H9 (cell line): ENCODE data around the gene RABGAP1L. TPM values are rescaled to one million over a fixed set of nuclear protein-coding genes. Genes with fewer than 3 reads are reported as not detected.

Experiments used
- DNase-seq: peaks from one replicate; pipeline ENCODE4 v3.0.0-alpha.2; 2017
- H2AFZ ChIP-seq: one replicate; pipeline ENCODE4 v1.6.1; 2013; ENCODE audit warnings: mild to moderate bottlenecking, low read length, control low read depth, moderate library complexity
- H2AK5ac ChIP-seq: 2 replicates; pipeline ENCODE4 v1.6.1; 2013; ENCODE audit warnings: low read length, control low read depth, mixed read lengths; ENCODE audit not compliant: insufficient read length
- H2BK120ac ChIP-seq: one replicate; pipeline ENCODE4 v1.6.1; 2013; ENCODE audit warnings: low read depth, mild to moderate bottlenecking, low read length, control low read depth, inconsistent platforms; ENCODE audit not compliant: poor library complexity, severe bottlenecking
- H2BK12ac ChIP-seq: 2 replicates; pipeline ENCODE4 v1.6.1; 2013; ENCODE audit warnings: low read length, control low read depth, mixed read lengths, low read depth; ENCODE audit not compliant: insufficient read length
- H2BK15ac ChIP-seq: 2 replicates; pipeline ENCODE4 v1.6.1; 2013; ENCODE audit warnings: low read depth, low read length, control low read depth
- H2BK20ac ChIP-seq: one replicate; pipeline ENCODE4 v1.6.1; 2013; ENCODE audit warnings: low read depth, mild to moderate bottlenecking, low read length, control low read depth, inconsistent platforms; ENCODE audit not compliant: poor library complexity, severe bottlenecking
- H2BK5ac ChIP-seq: 2 replicates; pipeline ENCODE4 v1.6.1; 2013; ENCODE audit warnings: low read length, control low read depth, mixed read lengths; ENCODE audit not compliant: insufficient read length
- H3K14ac ChIP-seq: 2 replicates; pipeline ENCODE4 v1.6.1; 2013; ENCODE audit warnings: low read length, control low read depth; ENCODE audit not compliant: insufficient read depth
- H3K18ac ChIP-seq: 2 replicates; pipeline ENCODE4 v1.6.1; 2013; ENCODE audit warnings: low read depth, mild to moderate bottlenecking, mixed read lengths, low read length, control low read depth; ENCODE audit not compliant: insufficient read length
- H3K23ac ChIP-seq: 2 replicates; pipeline ENCODE4 v1.6.1; 2013; ENCODE audit warnings: low read length, control low read depth, mixed read lengths, low read depth; ENCODE audit not compliant: insufficient read length
- H3K23me2 ChIP-seq: 2 replicates; pipeline ENCODE4 v1.6.1; 2013; ENCODE audit warnings: low read depth, mild to moderate bottlenecking, mixed read lengths, low read length, control low read depth; ENCODE audit not compliant: insufficient read length, poor library complexity, severe bottlenecking
- H3K27ac ChIP-seq: 2 replicates; pipeline ENCODE4 v1.5.1; 2013; ENCODE audit warnings: low read length, control low read depth, mixed read lengths, low read depth; ENCODE audit not compliant: insufficient read length
- H3K27me3 ChIP-seq: 2 replicates; pipeline ENCODE4 v1.6.1; 2013; ENCODE audit warnings: low read length, control low read depth, inconsistent platforms; ENCODE audit not compliant: insufficient read depth
- H3K4ac ChIP-seq: 2 replicates; pipeline ENCODE4 v1.6.1; 2013; ENCODE audit warnings: low read depth, mild to moderate bottlenecking, control low read depth, inconsistent platforms, low read length, moderate library complexity
- H3K4me1 ChIP-seq: 2 replicates; pipeline ENCODE4 v1.6.1; 2013; ENCODE audit warnings: low read length, control low read depth, inconsistent platforms; ENCODE audit not compliant: insufficient read depth
- H3K4me2 ChIP-seq: 2 replicates; pipeline ENCODE4 v1.6.1; 2013; ENCODE audit warnings: low read length, control low read depth, mixed read lengths; ENCODE audit not compliant: insufficient read length, insufficient read depth
- H3K56ac ChIP-seq: 2 replicates; pipeline ENCODE4 v1.6.1; 2013; ENCODE audit warnings: low read depth, mild to moderate bottlenecking, mixed read lengths, low read length, control low read depth; ENCODE audit not compliant: insufficient read length
- H3K79me1 ChIP-seq: 2 replicates; pipeline ENCODE4 v1.6.1; 2013; ENCODE audit warnings: low read depth, mild to moderate bottlenecking, moderate library complexity, low read length, control low read depth, inconsistent platforms; ENCODE audit not compliant: insufficient read depth, poor library complexity, severe bottlenecking
- H3K79me2 ChIP-seq: 2 replicates; pipeline ENCODE4 v1.6.1; 2013; ENCODE audit warnings: low read length, control low read depth, inconsistent platforms; ENCODE audit not compliant: insufficient read depth
- H3K9ac ChIP-seq: 2 replicates; pipeline ENCODE4 v1.6.1; 2013; ENCODE audit warnings: low read length, control low read depth, mixed read lengths; ENCODE audit not compliant: insufficient read length; ENCODE audit errors: extremely low read depth
- H3K9me3 ChIP-seq: one replicate; pipeline ENCODE4 v1.6.1; 2013; ENCODE audit warnings: low read depth, low read length, inconsistent platforms; ENCODE audit not compliant: control insufficient read depth
- H3T11ph ChIP-seq: one replicate; pipeline ENCODE4 v1.6.1; 2013; ENCODE audit warnings: mild to moderate bottlenecking, low read length, control low read depth, inconsistent platforms
- H4K20me1 ChIP-seq: one replicate; pipeline ENCODE4 v1.6.1; 2013; ENCODE audit not compliant: control insufficient read depth, insufficient read length, insufficient read depth
- H4K5ac ChIP-seq: 2 replicates; pipeline ENCODE4 v1.6.1; 2013; ENCODE audit warnings: low read depth, mild to moderate bottlenecking, mixed read lengths, low read length, control low read depth; ENCODE audit not compliant: insufficient read length
- H4K8ac ChIP-seq: replicated peaks from 2 replicates; pipeline ENCODE4 v1.6.1; 2013; ENCODE audit warnings: low read length, control low read depth, mixed read lengths, low read depth; ENCODE audit not compliant: insufficient read length
- H4K91ac ChIP-seq: 2 replicates; pipeline ENCODE4 v1.6.1; 2013; ENCODE audit warnings: low read depth, mild to moderate bottlenecking, moderate library complexity, mixed read lengths, low read length, control low read depth; ENCODE audit not compliant: insufficient read length
- H3K27ac Mint-ChIP-seq, 3 experiments: 2 replicates in 2 of 3; 3 replicates in 1 of 3; pipeline ENCODE4 v1.8.0; 2020 to 2021; ENCODE audit warnings: mixed read lengths in 3 of 3, mild to moderate bottlenecking in 1 of 3, moderate library complexity in 1 of 3
- H3K27me3 Mint-ChIP-seq: 2 replicates; pipeline ENCODE4 v1.8.0; 2021; ENCODE audit warnings: low read depth, mild to moderate bottlenecking, moderate library complexity, mixed read lengths
- H3K36me3 Mint-ChIP-seq, 3 experiments: 2 replicates in 2 of 3; 3 replicates in 1 of 3; pipeline ENCODE4 v1.8.0; 2020 to 2021; ENCODE audit warnings: low read depth in 3 of 3, mixed read lengths in 3 of 3; ENCODE audit not compliant: insufficient read depth in 1 of 3
- H3K4me1 Mint-ChIP-seq, 2 experiments: 2 replicates each; pipeline ENCODE4 v1.8.0; 2020; ENCODE audit warnings: mixed read lengths in 2 of 2
- H3K4me3 Mint-ChIP-seq, 2 experiments: 2 replicates in 1 of 2; 3 replicates in 1 of 2; pipeline ENCODE4 v1.8.0; 2020 to 2021; ENCODE audit warnings: mild to moderate bottlenecking in 2 of 2, mixed read lengths in 2 of 2, moderate library complexity in 1 of 2
- H3K9me3 Mint-ChIP-seq, 2 experiments: 2 replicates in 1 of 2; 3 replicates in 1 of 2; pipeline ENCODE4 v1.8.0; 2020; ENCODE audit warnings: mild to moderate bottlenecking in 2 of 2, mixed read lengths in 2 of 2, moderate library complexity in 1 of 2
- CTCF ChIP-seq: fragments of 200-600 bp; sonication (generic); conservative IDR thresholded peaks from 3 replicates; pipeline ENCODE4 v1.8.0; 2021; ENCODE audit warnings: antibody characterized with exemption, mild to moderate bottlenecking
- WGBS: extraction: QIAGEN DNeasy Blood & Tissue Kit; methylation state at CpG from one replicate; pipeline ENCODE4 v1.1.7; 2013; ENCODE audit warnings: missing lambda C conversion rate, low lambda C conversion rate, mixed read lengths; ENCODE audit not compliant: insufficient read length; ENCODE audit errors: extremely low coverage; 5-methylcytosine and 5-hydroxymethylcytosine counted together
- total RNA-seq: library from RNA; stranded (reverse); gene quantifications from 2 replicates; pipeline ENCODE4 v1.2.1, GENCODE V29; 2021

The RABGAP1L gene
- total RNA-seq, 1 experiment from 2014 or later: 147 TPM

- H3T11ph ChIP-seq: no peak overlapping the region
- no peak overlapping the region for H3K14ac ChIP-seq
- no peaks in the 10 kb centered on the region for H4K20me1 ChIP-seq
- H3K4me2 ChIP-seq: no peak overlapping the region
- H4K5ac ChIP-seq: no peak overlapping the region
- no peak overlapping the region for H3K27ac Mint-ChIP-seq
- H3K36me3 Mint-ChIP-seq: no peaks in the 10 kb centered on the region
- no peak overlapping the region for H2BK12ac ChIP-seq
- no peak overlapping the region for H2AFZ ChIP-seq
- H3K27ac ChIP-seq: no peak overlapping the region
- no peaks in the 10 kb centered on the region for H3K4me1 ChIP-seq
- H3K9me3 Mint-ChIP-seq: no peaks in the 10 kb centered on the region
- no peaks in the 10 kb centered on the region for H3K9me3 ChIP-seq
- no peaks in the 10 kb centered on the region for H3K79me1 ChIP-seq
- no peaks in the 10 kb centered on the region for H3K4me1 Mint-ChIP-seq
- no peak overlapping the region for H3K4me3 Mint-ChIP-seq
- no peak overlapping the region for H3K56ac ChIP-seq
- no peak overlapping the region for H3K23ac ChIP-seq
- H4K8ac ChIP-seq: no peak overlapping the region
- no peaks in the 10 kb centered on the region for H3K23me2 ChIP-seq
- no peak overlapping the region for H2BK20ac ChIP-seq
- H4K91ac ChIP-seq: no peak overlapping the region
- no peak overlapping the region for H2AK5ac ChIP-seq
- no peaks in the 10 kb centered on the region for H3K27me3 ChIP-seq
- no CpG with 5 or more reads among the region's 1 CpG for WGBS
- DNase-seq: no peak
- H3K4ac ChIP-seq: no peak overlapping the region
- H3K18ac ChIP-seq: no peak overlapping the region
- no peak overlapping the region for H2BK120ac ChIP-seq
- H2BK5ac ChIP-seq: no peak overlapping the region
- no peak overlapping the region for H2BK15ac ChIP-seq
- TF ChIP-seq CTCF: no peak
- H3K27me3 Mint-ChIP-seq: no peaks in the 10 kb centered on the region
- H3K79me2 ChIP-seq: no peaks in the 10 kb centered on the region
- no peak overlapping the region for H3K9ac ChIP-seq
Measured at GRCh38 chr1:174269989-174270651, 110.8 kb downstream of the RABGAP1L start.
